SK-N-SH (cell line): ENCODE data around the gene IGFBP3. TPM values are rescaled to one million over a fixed set of nuclear protein-coding genes. Genes with fewer than 3 reads are reported as not detected.

Experiments used
- CTCF ChIA-PET: fragments of 300-600, 350-600 bp; formaldehyde crosslinking; extraction: SDS; loops from one replicate; lab custom pipeline; 2021; lab: Yijun Ruan, JAX
- POLR2A ChIA-PET: fragments of 350-600 bp; sonication (Branson Sonifier 250); formaldehyde crosslinking; extraction: SDS; loops from one replicate; lab custom pipeline; 2020; ENCODE audit warnings: antibody characterized with exemption, inconsistent platforms; lab: Yijun Ruan, JAX
- DNase-seq: peaks from one replicate; pipeline ENCODE4 v3.0.0; 2012
- H2AFZ ChIP-seq: fragments of 200-600 bp; sonication (generic); 2 replicates; pipeline ENCODE4 v1.8.1; 2016; ENCODE audit warnings: antibody characterized with exemption, mild to moderate bottlenecking, low read depth
- H3F3A ChIP-seq: fragments of 200-600 bp; sonication (generic); replicated peaks from 2 replicates; pipeline ENCODE3; 2016; ENCODE audit warnings: antibody characterized with exemption, mild to moderate bottlenecking; ENCODE audit not compliant: insufficient read depth
- H3K27ac ChIP-seq, 2 experiments: fragments of 200-500 bp in 1 of 2; fragments of 200-600 bp in 1 of 2; sonication (Bioruptor generic) in 1 of 2; sonication (generic), shearing (Covaris generic) in 1 of 2; 2 replicates each; pipeline versions ENCODE4 v1.5.1 to v1.6.1; 2014 to 2016; ENCODE audit warnings: low read depth in 2 of 2, inconsistent platforms in 1 of 2, low read length in 1 of 2, mild to moderate bottlenecking in 1 of 2, mixed read lengths in 1 of 2
- H3K27me3 ChIP-seq: fragments of 200-600 bp; sonication (generic), shearing (Covaris generic); 2 replicates; pipeline ENCODE4 v1.6.1; 2016; ENCODE audit warnings: mixed run types; ENCODE audit not compliant: insufficient read depth
- H3K36me3 ChIP-seq, 2 experiments: fragments of 200-500 bp in 1 of 2; fragments of 200-600 bp in 1 of 2; sonication (Bioruptor generic) in 1 of 2; sonication (generic) in 1 of 2; replicated peaks in 1 of 2; 2 replicates each; pipeline versions ENCODE3 to v1.5.1; 2014 to 2016; ENCODE audit warnings: low read length in 1 of 2, mild to moderate bottlenecking in 1 of 2; ENCODE audit not compliant: insufficient read depth in 2 of 2, control insufficient read depth in 1 of 2
- H3K4me1 ChIP-seq, 2 experiments: fragments of 200-500 bp in 1 of 2; fragments of 200-600 bp in 1 of 2; sonication (Bioruptor generic) in 1 of 2; sonication (generic), shearing (Covaris generic) in 1 of 2; 2 replicates each; pipeline versions ENCODE4 v1.5.1 to v1.6.1; 2014 to 2016; ENCODE audit warnings: low read depth in 1 of 2, low read length in 1 of 2, mixed run types in 1 of 2; ENCODE audit not compliant: insufficient read depth in 2 of 2, control insufficient read depth in 1 of 2
- H3K4me2 ChIP-seq: fragments of 200-600 bp; sonication (generic), shearing (Covaris generic); 2 replicates; pipeline ENCODE4 v1.6.1; 2017; ENCODE audit warnings: mixed run types
- H3K4me3 ChIP-seq, 2 experiments: fragments of 200-500 bp in 1 of 2; fragments of 200-600 bp in 1 of 2; sonication (Bioruptor generic) in 1 of 2; sonication (generic), shearing (Covaris generic) in 1 of 2; 2 replicates each; pipeline versions ENCODE4 v1.5.1 to v1.8.1; 2014 to 2016; ENCODE audit warnings: low read depth in 2 of 2, inconsistent platforms in 1 of 2, low read length in 1 of 2, mild to moderate bottlenecking in 1 of 2, mixed read lengths in 1 of 2, moderate library complexity in 1 of 2
- H3K79me2 ChIP-seq: fragments of 200-600 bp; sonication (generic); 2 replicates; pipeline ENCODE4 v1.8.1; 2017; ENCODE audit warnings: mild to moderate bottlenecking; ENCODE audit not compliant: insufficient read depth
- H3K9ac ChIP-seq: fragments of 200-600 bp; sonication (generic); 2 replicates; pipeline ENCODE4 v1.6.1; 2017; ENCODE audit warnings: mixed run types
- H3K9me2 ChIP-seq: fragments of 200-600 bp; sonication (generic); 2 replicates; pipeline ENCODE4 v1.6.1; 2017; ENCODE audit warnings: mixed run types
- H3K9me3 ChIP-seq: fragments of 200-600 bp; sonication (generic); 2 replicates; pipeline ENCODE4 v1.6.1; 2017; ENCODE audit warnings: mixed run types, mild to moderate bottlenecking, moderate library complexity
- H4K20me1 ChIP-seq: fragments of 200-600 bp; sonication (generic); 2 replicates; pipeline ENCODE4 v1.6.1; 2017; ENCODE audit warnings: mild to moderate bottlenecking, mixed run types; ENCODE audit not compliant: insufficient read depth
- CHD2 ChIP-seq: fragments of 150-350 bp; IDR thresholded peaks from 2 replicates; pipeline ENCODE4 v1.6.1; 2018; ENCODE audit warnings: low read length; ENCODE audit not compliant: partially characterized antibody
- FOXM1 ChIP-seq: IDR thresholded peaks from 2 replicates; pipeline ENCODE4 v1.4.0; 2012; ENCODE audit warnings: low read depth, mild to moderate bottlenecking
- GATA2 ChIP-seq: sonication (generic); formaldehyde crosslinking; IDR thresholded peaks from 2 replicates; pipeline ENCODE4 v1.5.0; 2020; ENCODE audit warnings: mild to moderate bottlenecking, missing genetic modification reagents
- NFIC ChIP-seq: IDR thresholded peaks from 2 replicates; pipeline ENCODE4 v1.4.0; 2012; ENCODE audit warnings: borderline replicate concordance
- NRF1 ChIP-seq: IDR thresholded peaks from 2 replicates; pipeline ENCODE4 v1.6.1; 2012; ENCODE audit warnings: low read depth, mild to moderate bottlenecking, low read length
- RAD21 ChIP-seq: IDR thresholded peaks from 2 replicates; pipeline ENCODE4 v1.6.1; 2012; ENCODE audit warnings: mild to moderate bottlenecking, low read length
- RCOR1 ChIP-seq: fragments of 150-350 bp; IDR thresholded peaks from 2 replicates; pipeline ENCODE4 v1.6.1; 2017; ENCODE audit warnings: antibody characterized with exemption, low read length
- RXRA ChIP-seq: IDR thresholded peaks from 2 replicates; pipeline ENCODE4 v1.4.0; 2012; ENCODE audit warnings: low read depth, mild to moderate bottlenecking, borderline replicate concordance
- TAF1 ChIP-seq: IDR thresholded peaks from 2 replicates; pipeline ENCODE4 v1.6.1; 2012; ENCODE audit warnings: low read depth, mild to moderate bottlenecking, low read length, moderate library complexity, borderline replicate concordance
- YY1 ChIP-seq: IDR thresholded peaks from 2 replicates; pipeline ENCODE4 v1.4.0; 2012; ENCODE audit warnings: low read depth, mild to moderate bottlenecking
- WGBS: methylation state at CpG from one replicate; pipeline ENCODE4 v1.1.6; 2017; ENCODE audit warnings: low lambda C conversion rate; 5-methylcytosine and 5-hydroxymethylcytosine counted together
- polyA plus RNA-seq, 3 experiments: library from polyadenylated mRNA; depleted of rRNA; stranded (reverse); fragments of >200 nt; gene quantifications; 2 replicates each; pipeline ENCODE4 v1.2.3, GENCODE V29; 2012
- TF ChIP-seq, protein P1 (sequence below): IDR thresholded peaks from 2 replicates; pipeline ENCODE4 v1.6.1; 2012; ENCODE audit warnings: mild to moderate bottlenecking, low read depth, low read length, moderate library complexity
- TF ChIP-seq, protein P2 (sequence below): fragments of 150-350 bp; IDR thresholded peaks from 2 replicates; pipeline ENCODE4 v1.6.1; 2017; ENCODE audit warnings: antibody characterized with exemption, low read length, low read depth, borderline replicate concordance
- TF ChIP-seq, protein P3 (sequence below): fragments of 200-600 bp; sonication (generic); IDR thresholded peaks from 2 replicates; pipeline ENCODE4 v1.6.1; 2017; ENCODE audit warnings: antibody characterized with exemption, mild to moderate bottlenecking, moderate library complexity

IGFBP3 gene
- polyA plus RNA-seq, 1 of the 3 experiments (the other 2 are of a cell fraction): 51.2 TPM

DNA sequence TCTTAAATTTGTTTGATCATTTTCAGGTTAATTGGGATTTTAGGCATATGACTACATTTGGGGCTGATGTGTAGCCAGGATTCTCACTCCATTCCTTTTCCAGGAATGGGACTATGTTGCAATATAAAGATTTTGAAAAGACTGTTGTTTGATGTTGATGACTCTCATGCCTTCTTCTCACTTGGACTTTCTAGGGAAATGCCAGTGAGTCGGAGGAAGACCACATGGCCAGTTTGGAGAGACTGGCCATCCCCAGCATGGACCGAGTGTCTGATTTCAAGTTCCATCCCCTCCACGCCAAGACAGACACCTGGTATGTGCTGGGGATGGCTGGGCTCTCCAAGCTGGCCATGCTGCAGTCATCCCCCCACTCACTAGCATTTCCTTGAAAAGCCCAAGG, 5.5 kb downstream of the IGFBP3 start (continued):
- TF ChIP-seq, protein P1, sequence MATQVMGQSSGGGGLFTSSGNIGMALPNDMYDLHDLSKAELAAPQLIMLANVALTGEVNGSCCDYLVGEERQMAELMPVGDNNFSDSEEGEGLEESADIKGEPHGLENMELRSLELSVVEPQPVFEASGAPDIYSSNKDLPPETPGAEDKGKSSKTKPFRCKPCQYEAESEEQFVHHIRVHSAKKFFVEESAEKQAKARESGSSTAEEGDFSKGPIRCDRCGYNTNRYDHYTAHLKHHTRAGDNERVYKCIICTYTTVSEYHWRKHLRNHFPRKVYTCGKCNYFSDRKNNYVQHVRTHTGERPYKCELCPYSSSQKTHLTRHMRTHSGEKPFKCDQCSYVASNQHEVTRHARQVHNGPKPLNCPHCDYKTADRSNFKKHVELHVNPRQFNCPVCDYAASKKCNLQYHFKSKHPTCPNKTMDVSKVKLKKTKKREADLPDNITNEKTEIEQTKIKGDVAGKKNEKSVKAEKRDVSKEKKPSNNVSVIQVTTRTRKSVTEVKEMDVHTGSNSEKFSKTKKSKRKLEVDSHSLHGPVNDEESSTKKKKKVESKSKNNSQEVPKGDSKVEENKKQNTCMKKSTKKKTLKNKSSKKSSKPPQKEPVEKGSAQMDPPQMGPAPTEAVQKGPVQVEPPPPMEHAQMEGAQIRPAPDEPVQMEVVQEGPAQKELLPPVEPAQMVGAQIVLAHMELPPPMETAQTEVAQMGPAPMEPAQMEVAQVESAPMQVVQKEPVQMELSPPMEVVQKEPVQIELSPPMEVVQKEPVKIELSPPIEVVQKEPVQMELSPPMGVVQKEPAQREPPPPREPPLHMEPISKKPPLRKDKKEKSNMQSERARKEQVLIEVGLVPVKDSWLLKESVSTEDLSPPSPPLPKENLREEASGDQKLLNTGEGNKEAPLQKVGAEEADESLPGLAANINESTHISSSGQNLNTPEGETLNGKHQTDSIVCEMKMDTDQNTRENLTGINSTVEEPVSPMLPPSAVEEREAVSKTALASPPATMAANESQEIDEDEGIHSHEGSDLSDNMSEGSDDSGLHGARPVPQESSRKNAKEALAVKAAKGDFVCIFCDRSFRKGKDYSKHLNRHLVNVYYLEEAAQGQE: no peak
- TF ChIP-seq RAD21 (no peak), RXRA (no peak), NRF1 (no peak), RCOR1 (no peak)

DNA sequence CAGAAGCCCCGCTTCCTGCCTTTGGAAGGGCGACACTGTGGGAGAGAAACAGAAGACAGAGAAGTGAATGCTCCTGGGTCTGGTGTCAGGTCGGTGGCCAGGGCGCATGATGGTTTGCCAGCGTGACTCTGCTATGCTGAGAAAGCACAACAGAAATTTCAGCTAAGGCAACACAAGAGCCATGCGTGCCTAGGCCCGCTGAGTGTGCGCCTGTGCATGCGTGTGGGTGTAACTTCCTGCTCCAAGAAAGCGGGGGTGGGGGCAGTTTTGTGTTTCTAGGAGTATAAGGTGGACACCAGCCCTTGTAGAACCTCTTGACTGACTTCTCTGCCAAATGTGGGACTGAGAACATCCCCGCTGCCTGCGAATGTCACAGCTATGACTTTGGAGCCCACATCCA, 6.2 kb downstream of the IGFBP3 start:
- peaks cover 34% of the 10 kb centered on the region for H3F3A ChIP-seq
- H2AFZ ChIP-seq: no peak overlapping the region
- H4K20me1 ChIP-seq: peaks cover 29% of the 10 kb centered on the region
- no peak overlapping the region for H3K9ac ChIP-seq
- 83% methylated on average over 11 of the region's 12 CpGs for WGBS
- H3K27me3 ChIP-seq: no peaks in the 10 kb centered on the region
- peaks cover 0 to 3% of the 10 kb centered on the region in 2 experiments; a peak in 1 of 4 replicates for H3K4me1 ChIP-seq
- H3K36me3 ChIP-seq: peaks cover 9 to 54% of the 10 kb centered on the region in 2 experiments
- no peaks in the 10 kb centered on the region for H3K9me3 ChIP-seq
- H3K79me2 ChIP-seq: peaks cover 22% of the 10 kb centered on the region
- H3K4me3 ChIP-seq: no peak overlapping the region
- H3K27ac ChIP-seq: no peak overlapping the region
- TF ChIP-seq TAF1 (no peak), NFIC (no peak), CHD2 (no peak), FOXM1 (no peak)
- TF ChIP-seq, protein P2, sequence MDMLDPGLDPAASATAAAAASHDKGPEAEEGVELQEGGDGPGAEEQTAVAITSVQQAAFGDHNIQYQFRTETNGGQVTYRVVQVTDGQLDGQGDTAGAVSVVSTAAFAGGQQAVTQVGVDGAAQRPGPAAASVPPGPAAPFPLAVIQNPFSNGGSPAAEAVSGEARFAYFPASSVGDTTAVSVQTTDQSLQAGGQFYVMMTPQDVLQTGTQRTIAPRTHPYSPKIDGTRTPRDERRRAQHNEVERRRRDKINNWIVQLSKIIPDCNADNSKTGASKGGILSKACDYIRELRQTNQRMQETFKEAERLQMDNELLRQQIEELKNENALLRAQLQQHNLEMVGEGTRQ: no peak
- ChIA-PET POLR2A (no interaction called here), CTCF (interaction anchor here (0.6 to 10.7 kb wide), 9 partner anchors 8 to 1905 kb away, joined by 3 to 227 read pairs (median 4); partner anchors contain the start of gene IGFBP1)
- no peak for DNase-seq
- H3K4me2 ChIP-seq: no peak overlapping the region
- no peaks in the 10 kb centered on the region for H3K9me2 ChIP-seq

DNA sequence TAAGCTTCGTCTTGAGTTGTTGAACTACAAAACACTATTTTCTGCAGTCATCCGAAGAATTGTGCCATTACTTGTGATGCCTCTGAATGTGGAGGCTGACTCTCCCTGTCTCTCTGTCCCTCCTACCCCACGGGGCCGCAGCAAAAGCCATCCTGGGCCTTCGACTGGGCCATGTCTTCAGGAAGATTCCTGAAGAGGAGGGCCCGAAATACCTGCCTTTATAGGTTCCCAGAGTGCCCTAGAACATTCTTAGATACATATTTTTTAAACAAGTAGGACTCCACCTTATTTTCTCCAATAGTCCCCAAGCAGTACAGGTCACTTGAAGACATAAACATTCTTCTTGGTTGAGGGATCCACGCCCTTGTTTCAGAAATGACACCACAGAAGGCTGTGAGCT, 8.1 kb downstream of the IGFBP3 start:
- H3K9me2 ChIP-seq: no peaks in the 10 kb centered on the region
- H3K4me1 ChIP-seq: peaks cover 0 to 3% of the 10 kb centered on the region in 2 experiments; a peak in 1 of 4 replicates
- H4K20me1 ChIP-seq: peaks cover 9% of the 10 kb centered on the region
- H3K9me3 ChIP-seq: no peaks in the 10 kb centered on the region
- no peak overlapping the region for H3K9ac ChIP-seq
- H3K79me2 ChIP-seq: peaks cover 2% of the 10 kb centered on the region; the same call in 1 of the 2 replicates
- CTCF ChIA-PET: interaction anchor here (1.0 to 3.5 kb wide), 6 partner anchors 10 to 1267 kb away, joined by 3 to 29 read pairs (median 6); partner anchors contain the start of gene IGFBP3
- no peak overlapping the region for H3K4me3 ChIP-seq
- H3K4me2 ChIP-seq: no peak overlapping the region
- peaks cover 23% of the 10 kb centered on the region for H3F3A ChIP-seq
- peaks cover 9 to 49% of the 10 kb centered on the region in 2 experiments for H3K36me3 ChIP-seq
- H3K27ac ChIP-seq: no peak overlapping the region
- TF ChIP-seq, protein P3, sequence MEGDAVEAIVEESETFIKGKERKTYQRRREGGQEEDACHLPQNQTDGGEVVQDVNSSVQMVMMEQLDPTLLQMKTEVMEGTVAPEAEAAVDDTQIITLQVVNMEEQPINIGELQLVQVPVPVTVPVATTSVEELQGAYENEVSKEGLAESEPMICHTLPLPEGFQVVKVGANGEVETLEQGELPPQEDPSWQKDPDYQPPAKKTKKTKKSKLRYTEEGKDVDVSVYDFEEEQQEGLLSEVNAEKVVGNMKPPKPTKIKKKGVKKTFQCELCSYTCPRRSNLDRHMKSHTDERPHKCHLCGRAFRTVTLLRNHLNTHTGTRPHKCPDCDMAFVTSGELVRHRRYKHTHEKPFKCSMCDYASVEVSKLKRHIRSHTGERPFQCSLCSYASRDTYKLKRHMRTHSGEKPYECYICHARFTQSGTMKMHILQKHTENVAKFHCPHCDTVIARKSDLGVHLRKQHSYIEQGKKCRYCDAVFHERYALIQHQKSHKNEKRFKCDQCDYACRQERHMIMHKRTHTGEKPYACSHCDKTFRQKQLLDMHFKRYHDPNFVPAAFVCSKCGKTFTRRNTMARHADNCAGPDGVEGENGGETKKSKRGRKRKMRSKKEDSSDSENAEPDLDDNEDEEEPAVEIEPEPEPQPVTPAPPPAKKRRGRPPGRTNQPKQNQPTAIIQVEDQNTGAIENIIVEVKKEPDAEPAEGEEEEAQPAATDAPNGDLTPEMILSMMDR: no peak
- TF ChIP-seq GATA2 (CRISPR knock-in tag): no peak
- TF ChIP-seq YY1: no peak
- DNase-seq: no peak
- WGBS: 59% methylated on average over 7 of the region's 7 CpGs
- no peak overlapping the region for H2AFZ ChIP-seq
- no peaks in the 10 kb centered on the region for H3K27me3 ChIP-seq
- POLR2A ChIA-PET: no interaction called here
